GM23248 (cell line): ENCODE data around the gene NOTO. TPM values are rescaled to one million over a fixed set of nuclear protein-coding genes. Genes with fewer than 3 reads are reported as not detected.

ENCODE experiments used
- DNase-seq: peaks from one replicate; pipeline ENCODE4 v3.0.0-alpha.2; 2015
- H2AFZ ChIP-seq: fragments of 200-600 bp; sonication (generic); 2 replicates; pipeline ENCODE4 v1.6.1; 2016; ENCODE audit warnings: antibody characterized with exemption
- H3F3A ChIP-seq: fragments of 200-600 bp; sonication (generic); 2 replicates; pipeline ENCODE4 v1.6.1; 2016; ENCODE audit warnings: mild to moderate bottlenecking, antibody characterized with exemption, mixed run types; ENCODE audit not compliant: insufficient read depth
- H3K27ac ChIP-seq: fragments of 200-600 bp; sonication (generic); 2 replicates; pipeline ENCODE4 v1.5.1; 2016; ENCODE audit warnings: mild to moderate bottlenecking
- H3K27me3 ChIP-seq: fragments of 200-600 bp; sonication (generic); replicated peaks from 2 replicates; pipeline ENCODE4 v1.6.1; 2016; ENCODE audit warnings: mild to moderate bottlenecking; ENCODE audit not compliant: insufficient read depth
- H3K36me3 ChIP-seq: fragments of 200-600 bp; sonication (generic); 2 replicates; pipeline ENCODE4 v1.6.1; 2016; ENCODE audit warnings: low read depth, mild to moderate bottlenecking
- H3K4me1 ChIP-seq: fragments of 200-600 bp; sonication (generic); 2 replicates; pipeline ENCODE4 v1.6.1; 2016; ENCODE audit warnings: mild to moderate bottlenecking; ENCODE audit not compliant: insufficient read depth
- H3K4me2 ChIP-seq: fragments of 200-600 bp; sonication (generic); one replicate; pipeline ENCODE4 v1.6.1; 2016; ENCODE audit warnings: mild to moderate bottlenecking; ENCODE audit not compliant: unreplicated experiment
- H3K4me3 ChIP-seq: fragments of 200-600 bp; sonication (generic); 2 replicates; pipeline ENCODE4 v1.5.1; 2016; ENCODE audit warnings: mild to moderate bottlenecking
- H3K79me2 ChIP-seq: fragments of 200-600 bp; sonication (generic); 2 replicates; pipeline ENCODE4 v1.6.1; 2016; ENCODE audit warnings: mild to moderate bottlenecking; ENCODE audit not compliant: insufficient read depth
- H3K9ac ChIP-seq: fragments of 200-600 bp; sonication (generic); 2 replicates; pipeline ENCODE4 v1.6.1; 2016; ENCODE audit warnings: mild to moderate bottlenecking
- H3K9me2 ChIP-seq: fragments of 200-600 bp; sonication (generic); 2 replicates; pipeline ENCODE4 v1.6.1; 2016; ENCODE audit warnings: mixed run types, mild to moderate bottlenecking, moderate library complexity; ENCODE audit not compliant: insufficient read depth
- H3K9me3 ChIP-seq: fragments of 200-600 bp; sonication (generic); one replicate; pipeline ENCODE4 v1.6.1; 2017; ENCODE audit warnings: low read depth
- H4K20me1 ChIP-seq: fragments of 200-600 bp; sonication (generic); 2 replicates; pipeline ENCODE4 v1.6.0; 2016; ENCODE audit not compliant: insufficient read depth
- EZH2 ChIP-seq: fragments of 200-600 bp; sonication (generic); IDR thresholded peaks from 2 replicates; pipeline ENCODE4 v1.6.1; 2018; ENCODE audit warnings: antibody characterized with exemption, mild to moderate bottlenecking; ENCODE audit not compliant: insufficient read depth, poor library complexity, severe bottlenecking
- EZH2phosphoT487 ChIP-seq: fragments of 200-600 bp; sonication (generic); IDR thresholded peaks from 2 replicates; pipeline ENCODE4 v1.6.1; 2018; ENCODE audit warnings: antibody characterized with exemption, moderate library complexity, mild to moderate bottlenecking, low read depth; ENCODE audit not compliant: insufficient read depth
- WGBS, 2 experiments: methylation state at CpG; one replicate each; pipeline ENCODE4 v1.1.6; 2015 to 2017; ENCODE audit warnings: low lambda C conversion rate in 2 of 2, low coverage in 1 of 2; ENCODE audit errors: missing lambda C conversion rate in 2 of 2; 5-methylcytosine and 5-hydroxymethylcytosine counted together
- in situ Hi-C: fragments of 300-500 bp; cut with MboI; formaldehyde crosslinking; loops from 2 replicates; pipeline ENCODE4 v1.15.0; 2020
- polyA plus RNA-seq: library from polyadenylated mRNA; unstranded; fragments of >200 nt; fragmentation: Nextera tagmentation; extraction: Ambion mirVana; gene quantifications from 2 replicates; pipeline ENCODE4 v1.2.1, GENCODE V29; 2016
- total RNA-seq: library from RNA; depleted of rRNA; stranded (reverse); fragments of >200 nt; shearing (Covaris generic); gene quantifications from 2 replicates; pipeline ENCODE4 v1.2.3, GENCODE V29; 2014

The NOTO gene
- total and polyA plus RNA-seq, 2 experiments from 2014 or later = not detected

- no peaks in the 10 kb centered on the region for H3K27me3 ChIP-seq
- no peaks in the 10 kb centered on the region for H3K4me1 ChIP-seq
- no peak overlapping the region for H3K27ac ChIP-seq
- H3K9ac ChIP-seq = no peak overlapping the region
- 84% methylated on average over 8 of the region's 8 CpGs for WGBS, 2 experiments
- no peaks in the 10 kb centered on the region for H3K9me3 ChIP-seq
- H4K20me1 ChIP-seq = no peaks in the 10 kb centered on the region
- H3K4me3 ChIP-seq = no peak overlapping the region
- no peaks in the 10 kb centered on the region; the same call in 1 of the 2 replicates for H3F3A ChIP-seq
- in situ Hi-C loops = no loop called here
- no peak overlapping the region for H2AFZ ChIP-seq
- no peaks in the 10 kb centered on the region for H3K9me2 ChIP-seq
- TF ChIP-seq EZH2 (no peak), EZH2phosphoT487 (no peak)
- H3K4me2 ChIP-seq = no peak overlapping the region
- no peak for DNase-seq
- no peaks in the 10 kb centered on the region for H3K79me2 ChIP-seq
- 0 out of 2 replicates have a peak, but pooled peaks cover 9% of the 10 kb centered on the region for H3K36me3 ChIP-seq
Observed at GRCh38 chr2:73258186-73258912, 56.0 kb downstream of the NOTO start.

- Histone ChIP-seq H3K4me2 (no peak overlapping the region), H3K9me3 (no peaks in the 10 kb centered on the region), H3K27ac (no peak overlapping the region), H3K9me2 (no peaks in the 10 kb centered on the region), H3F3A (no peaks in the 10 kb centered on the region; the same call in 1 of the 2 replicates), H2AFZ (no peak overlapping the region), H3K27me3 (no peaks in the 10 kb centered on the region), H3K79me2 (no peaks in the 10 kb centered on the region), H3K4me1 (no peaks in the 10 kb centered on the region), H3K9ac (no peak overlapping the region), H4K20me1 (no peaks in the 10 kb centered on the region), H3K36me3 (0 out of 2 replicates have a peak, but pooled peaks cover 5% of the 10 kb centered on the region), H3K4me3 (no peak overlapping the region)
- 89 to 90% methylated on average over 9 of the region's 9 CpGs for WGBS, 2 experiments
- no peak for TF ChIP-seq EZH2
- no peak for TF ChIP-seq EZH2phosphoT487
- DNase-seq = no peak
- in situ Hi-C loops = no loop called here
Observed at GRCh38 chr2:73258913-73259215, 56.5 kb downstream of the NOTO start.

GRCh38 chr2:73259276-73259675 lies 56.9 kb downstream of the NOTO start:
- 88 to 93% methylated on average over 8 of the region's 8 CpGs for WGBS, 2 experiments
- Histone ChIP-seq H4K20me1 (no peaks in the 10 kb centered on the region), H3K36me3 (0 out of 2 replicates have a peak, but pooled peaks cover 4% of the 10 kb centered on the region), H3K27ac (no peak overlapping the region), H2AFZ (no peak overlapping the region), H3K4me2 (no peak overlapping the region), H3K27me3 (no peaks in the 10 kb centered on the region), H3K4me1 (no peaks in the 10 kb centered on the region), H3K9me2 (no peaks in the 10 kb centered on the region), H3F3A (no peaks in the 10 kb centered on the region), H3K9ac (no peak overlapping the region), H3K9me3 (no peaks in the 10 kb centered on the region), H3K4me3 (no peak overlapping the region), H3K79me2 (no peaks in the 10 kb centered on the region)
- no peak for DNase-seq
- no peak for TF ChIP-seq EZH2
- TF ChIP-seq EZH2phosphoT487 = no peak
- in situ Hi-C loops = no loop called here

- H2AFZ ChIP-seq = no peak overlapping the region
- no peaks in the 10 kb centered on the region for H3K36me3 ChIP-seq
- WGBS, 2 experiments = 81 to 87% methylated on average over 4 of the region's 4 CpGs
- no peak for DNase-seq
- H3K4me1 ChIP-seq = no peaks in the 10 kb centered on the region
- H3K9me2 ChIP-seq = no peaks in the 10 kb centered on the region
- no peak overlapping the region for H3K4me2 ChIP-seq
- no peak overlapping the region for H3K4me3 ChIP-seq
- TF ChIP-seq EZH2phosphoT487 = no peak
- no peak for TF ChIP-seq EZH2
- H3K27ac ChIP-seq = no peak overlapping the region
- H3K9ac ChIP-seq = no peak overlapping the region
- no peaks in the 10 kb centered on the region for H4K20me1 ChIP-seq
- H3K9me3 ChIP-seq = no peaks in the 10 kb centered on the region
- no peaks in the 10 kb centered on the region for H3F3A ChIP-seq
- no peaks in the 10 kb centered on the region for H3K79me2 ChIP-seq
- in situ Hi-C loops = no loop called here
- no peaks in the 10 kb centered on the region for H3K27me3 ChIP-seq
Observed at GRCh38 chr2:73259704-73260337, 57.4 kb downstream of the NOTO start.
